OCI-LY3 (cell line): ENCODE measurements around the gene OGA.

Source experiments
- H2AFZ ChIP-seq: fragments of 200-600, 300-600 bp; shearing (Covaris generic); 2 replicates; pipeline ENCODE4 v1.6.0; 2014; ENCODE audit warnings: antibody characterized with exemption, low read depth, low read length
- H3K27ac ChIP-seq: fragments of 200-600, 300-600 bp; sonication (generic); 2 replicates; pipeline ENCODE4 v1.5.1; 2014; ENCODE audit warnings: mild to moderate bottlenecking, low read length, moderate library complexity, mixed read lengths
- H3K27me3 ChIP-seq: fragments of 200-600, 300-600 bp; sonication (generic); 2 replicates; pipeline ENCODE4 v1.6.1; 2014; ENCODE audit warnings: low read depth, low read length, mixed read lengths
- H3K36me3 ChIP-seq: fragments of 200-600, 300-600 bp; sonication (generic); replicated peaks from 2 replicates; pipeline ENCODE3; 2014; ENCODE audit warnings: low read depth, low read length, mixed read lengths
- H3K4me1 ChIP-seq: fragments of 300-600, 200-600 bp; sonication (generic); 2 replicates; pipeline ENCODE4 v1.6.1; 2014; ENCODE audit warnings: low read length, mixed read lengths
- H3K4me2 ChIP-seq: fragments of 200-600, 300-600 bp; sonication (generic); 2 replicates; pipeline ENCODE4 v1.6.1; 2014; ENCODE audit warnings: low read length, mixed read lengths
- H3K4me3 ChIP-seq: fragments of 300-600, 200-600 bp; sonication (generic); 2 replicates; pipeline ENCODE4 v1.5.1; 2014; ENCODE audit warnings: antibody characterized with exemption, mild to moderate bottlenecking, low read length, moderate library complexity
- H3K79me2 ChIP-seq: fragments of 300-600, 200-600 bp; shearing (Covaris generic); 2 replicates; pipeline ENCODE4 v1.6.1; 2014; ENCODE audit warnings: mild to moderate bottlenecking, low read length, mixed read lengths
- H3K9ac ChIP-seq: fragments of 300-600, 200-600 bp; shearing (Covaris generic); 2 replicates; pipeline ENCODE4 v1.6.0; 2014; ENCODE audit warnings: mild to moderate bottlenecking, low read length, moderate library complexity
- H3K9me3 ChIP-seq: fragments of 200-600, 300-600 bp; shearing (Covaris generic); 2 replicates; pipeline ENCODE4 v1.6.1; 2014; ENCODE audit warnings: low read length, mixed read lengths; ENCODE audit not compliant: insufficient read depth
- H4K20me1 ChIP-seq: fragments of 200-600, 300-600 bp; sonication (generic); 2 replicates; pipeline ENCODE4 v1.6.1; 2016; ENCODE audit warnings: low read length, mixed read lengths; ENCODE audit not compliant: insufficient read depth
- CTCF ChIP-seq: fragments of 200-600, 300-600 bp; sonication (generic); IDR thresholded peaks from 2 replicates; pipeline ENCODE4 v1.5.1; 2014; ENCODE audit warnings: antibody characterized with exemption, low read length, low read depth
- EZH2phosphoT487 ChIP-seq: fragments of 200-600 bp; shearing (Covaris generic); IDR thresholded peaks from 2 replicates; pipeline ENCODE4 v1.6.1; 2018; ENCODE audit warnings: antibody characterized with exemption, mixed run types, low read depth

The OGA gene

DNA sequence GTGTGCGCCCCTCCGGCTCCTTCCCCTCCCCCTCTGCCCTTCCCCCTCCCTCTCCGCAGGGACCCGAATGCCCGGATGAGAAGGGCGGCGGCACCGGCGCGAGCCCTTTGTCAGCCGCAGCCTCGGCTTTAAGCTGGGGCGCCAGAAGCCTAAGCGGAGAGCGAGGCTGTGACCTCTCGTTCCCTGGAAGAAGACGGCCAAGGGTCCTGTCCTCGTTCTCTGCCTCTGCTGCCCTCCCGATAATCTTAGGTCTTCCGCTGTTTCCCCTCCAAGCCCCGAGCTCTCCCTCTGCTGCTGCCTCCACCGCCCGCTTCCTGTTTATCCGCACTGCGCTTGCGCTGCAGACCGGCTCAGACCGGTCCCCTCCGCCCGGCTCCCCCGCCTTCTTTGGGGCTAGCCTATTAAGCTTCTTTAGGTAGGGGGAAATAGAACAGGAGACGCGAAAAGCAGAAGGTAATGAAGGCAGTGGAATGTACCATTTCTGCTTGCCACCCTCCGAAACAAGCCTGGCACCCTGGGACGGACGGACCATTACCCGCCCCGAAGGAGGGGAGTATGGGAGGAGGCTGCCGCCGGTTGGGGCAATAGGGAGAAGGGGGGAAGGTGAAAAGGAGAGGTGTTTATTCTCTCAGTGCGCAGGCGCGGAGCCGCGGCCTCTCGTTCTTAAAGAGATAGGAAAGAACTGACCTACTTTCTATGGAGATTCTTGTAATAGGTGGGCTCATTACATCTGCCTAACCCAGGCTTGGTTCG, at the start of gene OGA:
OGA (minus strand) TSS at position 326 of the 753 bp plus-strand sequence. CDS start 422 bp downstream, outside the sequence.
- Histone ChIP-seq H3K4me3 (peak within 1 kb of the TSS; percentile 92), H3K4me1 (peaks cover 18% of the 10 kb centered on the region), H3K4me2 (peak within 1 kb of the TSS; percentile 95), H3K9me3 (no peaks in the 10 kb centered on the region), H3K79me2 (peaks cover 57% of the 10 kb centered on the region), H3K9ac (peak within 1 kb of the TSS; percentile 83), H3K27me3 (no peaks in the 10 kb centered on the region), H4K20me1 (peaks cover 40% of the 10 kb centered on the region), H3K36me3 (no peaks in the 10 kb centered on the region), H2AFZ (peak within 1 kb of the TSS; percentile 79), H3K27ac (peak within 1 kb of the TSS; percentile 74)
- no peak for TF ChIP-seq EZH2phosphoT487
- no peak for TF ChIP-seq CTCF

- Histone ChIP-seq H3K9me3 (no peaks in the 10 kb centered on the region), H2AFZ (no peak overlapping the region), H3K36me3 (no peaks in the 10 kb centered on the region), H3K4me1 (no peaks in the 10 kb centered on the region), H3K9ac (no peak overlapping the region), H3K4me2 (no peak overlapping the region), H3K79me2 (no peaks in the 10 kb centered on the region), H3K4me3 (no peak overlapping the region), H4K20me1 (no peaks in the 10 kb centered on the region), H3K27me3 (no peaks in the 10 kb centered on the region), H3K27ac (no peak overlapping the region)
- TF ChIP-seq EZH2phosphoT487: no peak
- no peak for TF ChIP-seq CTCF
Observed at GRCh38 chr10:101867931-101868330, 49.7 kb upstream of the OGA start.

DNA sequence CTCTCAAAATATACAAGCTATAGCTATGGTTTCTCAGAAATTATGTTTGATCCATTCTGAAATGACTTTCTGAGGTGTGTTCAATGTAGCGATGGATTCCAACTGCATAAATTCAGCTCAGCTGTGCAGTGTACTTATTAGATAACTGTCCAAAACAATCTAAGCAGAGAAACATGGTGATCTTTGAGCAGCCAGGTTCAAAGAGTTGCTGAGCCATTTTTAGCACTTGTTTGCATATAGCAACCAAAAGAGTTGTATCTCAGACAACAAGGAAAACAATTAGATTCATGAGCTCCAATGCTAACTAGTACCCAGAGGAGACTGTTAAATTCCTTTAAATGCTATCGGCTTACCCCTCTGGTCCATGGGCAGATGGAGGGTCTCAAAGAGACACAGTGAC, 41.3 kb upstream of the OGA start:
- no peaks in the 10 kb centered on the region for H3K4me1 ChIP-seq
- H3K27ac ChIP-seq: no peak overlapping the region
- H3K4me2 ChIP-seq: no peak overlapping the region
- no peaks in the 10 kb centered on the region for H3K9me3 ChIP-seq
- no peak overlapping the region for H2AFZ ChIP-seq
- no peak overlapping the region for H3K4me3 ChIP-seq
- TF ChIP-seq CTCF (no peak), EZH2phosphoT487 (no peak)
- H4K20me1 ChIP-seq: no peaks in the 10 kb centered on the region
- no peaks in the 10 kb centered on the region for H3K36me3 ChIP-seq
- no peaks in the 10 kb centered on the region for H3K79me2 ChIP-seq
- no peaks in the 10 kb centered on the region for H3K27me3 ChIP-seq
- H3K9ac ChIP-seq: no peak overlapping the region

DNA sequence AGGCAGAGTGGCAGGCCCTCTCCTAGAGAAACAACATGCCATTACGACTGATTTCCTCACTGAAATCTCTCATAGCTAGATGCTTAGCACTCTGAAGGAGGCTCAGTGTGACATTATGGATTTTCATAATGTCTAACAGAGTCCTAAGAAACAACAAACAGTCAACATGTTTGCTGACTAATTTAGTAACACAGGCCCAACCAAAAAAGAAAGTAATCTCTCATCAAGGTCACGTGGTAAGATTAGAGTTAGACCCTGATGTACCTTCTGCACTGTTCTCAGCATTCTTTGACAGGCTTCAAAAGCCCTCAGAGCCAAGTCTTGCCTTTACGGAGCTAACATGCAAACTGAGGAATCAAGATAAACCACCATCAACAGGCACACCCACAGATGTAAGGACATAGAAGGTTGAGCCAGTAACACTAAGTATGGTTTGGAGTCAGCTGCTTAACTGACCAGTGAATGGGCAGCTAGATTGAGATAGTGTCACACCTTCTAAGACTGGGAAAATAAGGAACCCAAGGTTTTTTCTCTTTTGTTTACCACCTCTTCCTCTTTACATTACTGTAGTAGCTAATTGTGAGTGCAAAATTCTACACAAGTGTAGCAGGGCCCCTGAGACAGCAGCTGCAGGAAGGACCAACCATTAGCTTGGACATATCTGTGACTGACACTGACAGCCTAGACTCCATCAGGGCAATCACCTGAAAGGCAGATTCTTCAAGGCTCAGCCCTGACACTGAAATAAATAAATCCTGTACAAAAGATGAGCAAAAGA, 40.7 kb upstream of the OGA start:
- Histone ChIP-seq H2AFZ (no peak overlapping the region), H3K36me3 (no peaks in the 10 kb centered on the region), H3K4me3 (no peak overlapping the region), H3K4me2 (no peak overlapping the region), H3K9me3 (no peaks in the 10 kb centered on the region), H3K4me1 (no peaks in the 10 kb centered on the region), H3K27me3 (no peaks in the 10 kb centered on the region), H3K9ac (no peak overlapping the region), H3K79me2 (no peaks in the 10 kb centered on the region), H3K27ac (no peak overlapping the region), H4K20me1 (no peaks in the 10 kb centered on the region)
- TF ChIP-seq CTCF: no peak
